Endothelial cell of umbilical vein (primary cell): ENCODE measurements around the gene ADGRG3. TPM values are rescaled to one million over a fixed set of nuclear protein-coding genes. Genes with fewer than 3 reads are reported as not detected.

Experiments used
- BruUV-seq: library from RNA; stranded (reverse); fragments of 400-500 nt; replicated peaks from 2 replicates; lab custom pipeline; 2021; lab: Mats Ljungman, UMichigan
- CTCF ChIA-PET: fragments of 300-600, 350-600 bp; sonication (Branson Sonifier 250); formaldehyde crosslinking; loops from one replicate; lab custom pipeline; 2021; ENCODE audit warnings: antibody characterized with exemption, inconsistent platforms; lab: Charles Lee
- POLR2A ChIA-PET: fragments of 300-600, 350-600 bp; sonication (Branson Sonifier 250); formaldehyde crosslinking; loops from one replicate; lab custom pipeline; 2021; ENCODE audit warnings: antibody characterized with exemption, inconsistent platforms; lab: Charles Lee
- DNase-seq: peaks from one replicate; pipeline ENCODE4 v3.0.0-alpha.2; 2011; ENCODE audit warnings: low read depth, low spot score
- FAIRE-seq: peaks from 2 replicates; lab custom pipeline; 2011; peaks lifted over from hg19 to GRCh38; lab: Jason Lieb, UNC
- H2AFZ ChIP-seq: 2 replicates; pipeline ENCODE4 v1.6.0; 2012; ENCODE audit warnings: low read depth, low read length, control low read depth, inconsistent platforms
- H3K27ac ChIP-seq: 2 replicates; pipeline ENCODE4 v1.5.1; 2011; ENCODE audit warnings: low read depth, mild to moderate bottlenecking, control low read depth, low read length, moderate library complexity; ENCODE audit not compliant: insufficient read depth
- H3K27me3 ChIP-seq, 2 experiments: 2 replicates each; pipeline versions ENCODE4 v1.6.0 to v1.6.1; 2011; ENCODE audit warnings: low read length in 2 of 2, mixed read lengths in 1 of 2; ENCODE audit not compliant: control insufficient read depth in 2 of 2, insufficient read depth in 2 of 2
- H3K36me3 ChIP-seq, 2 experiments: 2 replicates in 1 of 2; 3 replicates in 1 of 2; pipeline ENCODE4 v1.5.1; 2011; ENCODE audit warnings: low read length in 2 of 2, mild to moderate bottlenecking in 1 of 2, moderate library complexity in 1 of 2; ENCODE audit not compliant: control insufficient read depth in 2 of 2, insufficient read depth in 2 of 2; ENCODE audit errors: extremely low read depth in 1 of 2
- H3K4me1 ChIP-seq: 3 replicates; pipeline ENCODE4 v1.5.1; 2011; ENCODE audit warnings: mild to moderate bottlenecking, low read length; ENCODE audit not compliant: control insufficient read depth, insufficient read depth; ENCODE audit errors: extremely low read depth
- H3K4me2 ChIP-seq: 2 replicates; pipeline ENCODE4 v1.6.1; 2011; ENCODE audit warnings: low read length, control low read depth, mixed read lengths; ENCODE audit not compliant: insufficient read depth
- H3K4me3 ChIP-seq, 3 experiments: fragments of 200-600 bp in 1 of 3; sonication (generic), shearing (Covaris generic) in 1 of 3; replicated peaks in 1 of 3; 2 replicates each; pipeline ENCODE4 v1.5.1; 2011 to 2016; ENCODE audit warnings: control low read depth in 3 of 3, low read length in 3 of 3, mild to moderate bottlenecking in 2 of 3, inconsistent platforms in 1 of 3, low read depth in 1 of 3, moderate library complexity in 1 of 3; ENCODE audit not compliant: insufficient read depth in 1 of 3
- H3K79me2 ChIP-seq: 2 replicates; pipeline ENCODE4 v1.6.0; 2012; ENCODE audit warnings: low read length, inconsistent platforms; ENCODE audit not compliant: control insufficient read depth, insufficient read depth
- H3K9ac ChIP-seq: replicated peaks from 2 replicates; pipeline ENCODE3; 2011; ENCODE audit warnings: low read length, control low read depth; ENCODE audit not compliant: insufficient read depth; ENCODE audit errors: extremely low read depth
- H3K9me1 ChIP-seq: replicated peaks from 3 replicates; pipeline ENCODE4 v1.6.0; 2011; ENCODE audit warnings: mild to moderate bottlenecking, low read length; ENCODE audit not compliant: control insufficient read depth, insufficient read depth; ENCODE audit errors: extremely low read depth
- H3K9me3 ChIP-seq: replicated peaks from 2 replicates; pipeline ENCODE4 v1.5.1; 2012; ENCODE audit warnings: low read length, inconsistent platforms; ENCODE audit not compliant: control insufficient read depth, insufficient read depth
- H4K20me1 ChIP-seq: replicated peaks from 2 replicates; pipeline ENCODE3; 2011; ENCODE audit warnings: mild to moderate bottlenecking, low read length; ENCODE audit not compliant: control insufficient read depth, insufficient read depth; ENCODE audit errors: extremely low read depth
- CTCF ChIP-seq, 2 donors: IDR thresholded peaks; 1 replicate in 1 of 2; 2 replicates in 1 of 2; pipeline ENCODE4 v1.5.1; 2011; ENCODE audit warnings: low read length in 2 of 2, mild to moderate bottlenecking in 2 of 2, moderate library complexity in 2 of 2, control low read depth in 1 of 2, inconsistent platforms in 1 of 2, low read depth in 1 of 2; ENCODE audit not compliant: insufficient read depth in 1 of 2; ENCODE audit errors: extremely low read depth in 1 of 2
- FOS ChIP-seq: IDR thresholded peaks from 2 replicates; pipeline ENCODE4 v1.6.1; 2011; ENCODE audit warnings: mild to moderate bottlenecking, low read length, moderate library complexity, borderline replicate concordance; ENCODE audit not compliant: insufficient read depth
- GATA2 ChIP-seq: IDR thresholded peaks from 2 replicates; pipeline ENCODE4 v1.7.0; 2011; ENCODE audit warnings: low read depth, mild to moderate bottlenecking, moderate library complexity, mixed read lengths, low read length; ENCODE audit not compliant: insufficient read length, insufficient read depth
- MAX ChIP-seq: IDR thresholded peaks from 2 replicates; pipeline ENCODE4 v1.6.1; 2011; ENCODE audit not compliant: insufficient read depth, insufficient read length
- MYC ChIP-seq: IDR thresholded peaks from one replicate; pipeline ENCODE4 v1.6.1; 2011; ENCODE audit warnings: mild to moderate bottlenecking, low read depth, low read length
- dilution Hi-C: fragments of 300-500 bp; cut with MboI; formaldehyde crosslinking; loops from one replicate; pipeline ENCODE4 v1.15.0; 2019; ENCODE audit warnings: low sequenced_read_pairs; ENCODE audit not compliant: extremely low pct_ligation_motif_present
- intact Hi-C: fragments of 100-400 bp; cut with micrococcal nuclease; formaldehyde crosslinking; loops from one replicate; pipeline ENCODE4 v1.10.0; 2022
- polyA plus RNA-seq, 4 experiments: library from polyadenylated mRNA; depleted of rRNA in 3 of 4; stranded (reverse) in 3 of 4; unstranded in 1 of 4; fragments of >200 nt; gene quantifications; 2 replicates each; pipeline versions ENCODE4 v1.2.1 to v1.2.3, GENCODE V29; 2011 to 2012; ENCODE audit warnings: missing spikeins in 1 of 4
- total RNA-seq: library from RNA; stranded (reverse); gene quantifications from 2 replicates; pipeline ENCODE4 v1.2.3, GENCODE V29; 2021

ADGRG3 gene
- total and polyA plus RNA-seq, 2 donors (not counting 3 experiments of a cell fraction or from before 2014, with no cell fraction given) = not detected

- Histone ChIP-seq H3K4me3 (no peak overlapping the region), H3K36me3 (no peaks in the 10 kb centered on the region), H3K27me3 (peaks cover 11 to 12% of the 10 kb centered on the region in 2 experiments), H3K4me1 (no peaks in the 10 kb centered on the region), H2AFZ (no peak overlapping the region), H3K9me3 (no peaks in the 10 kb centered on the region), H3K9ac (no peak overlapping the region), H3K4me2 (no peak overlapping the region), H3K79me2 (no peaks in the 10 kb centered on the region), H3K27ac (no peak overlapping the region), H3K9me1 (no peaks in the 10 kb centered on the region), H4K20me1 (no peaks in the 10 kb centered on the region)
- CTCF ChIA-PET = interaction anchor here (1.9 kb wide), 1 partner anchor 78 kb away, joined by 9 read pairs; no protein-coding TSS in a partner anchor
- TF ChIP-seq GATA2 (no peak), FOS (no peak), MYC (no peak), MAX (no peak), CTCF (IDR thresholded peaks at IDR 0.05; ENCODE audit: extremely low read depth in 1 of 2, insufficient read depth in 1 of 2, low read depth in 1 of 2, low read length in 2 of 2) (no peak)
- DNase-seq (no peak), FAIRE-seq (no peak)
- POLR2A ChIA-PET = no interaction called here
- intact Hi-C loops (no loop called here), dilution Hi-C loops (no loop called here)
- no TSS peak for BruUV-seq
Observed at GRCh38 chr16:57668630-57669475, 747 bp downstream of the ADGRG3 start.
